Stimulated activated CD8-positive, alpha-beta memory T cell treated with anti-CD3 and anti-CD28 coated beads, Interleukin-12 subunit alpha, Interleukin-12 subunit beta, amount 100 ng/mL, for 4 hours (primary cell): ENCODE measurements around the gene PLCB4.
"Not testable (repeated sequence)": the region's sequence is repeated elsewhere in the genome, so short reads cannot be mapped to it uniquely, and the experiment has no call there.

Experiments
- DNase-seq: peaks from one replicate; pipeline ENCODE4 v3.0.0-alpha.2; 2020; ENCODE audit warnings: low read depth

PLCB4 gene

DNA sequence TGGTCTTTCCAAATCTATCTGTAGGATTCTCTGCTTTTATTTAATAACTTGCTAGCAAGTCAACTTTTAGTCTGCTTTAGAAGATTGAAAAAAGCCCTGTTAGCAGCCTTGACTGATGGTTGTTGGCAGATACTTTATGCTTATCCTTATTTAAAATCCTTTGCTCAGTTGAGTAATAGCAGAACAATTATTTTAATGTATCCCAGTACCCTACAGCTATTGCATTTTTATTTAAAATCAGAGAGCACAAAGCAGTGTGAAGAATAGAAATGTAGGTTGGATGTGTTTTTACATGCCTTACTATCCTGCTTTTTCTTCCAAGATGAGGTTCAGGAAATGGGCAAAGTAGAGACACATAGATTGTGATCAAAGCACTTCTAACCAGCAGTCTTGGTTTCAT lies 298.4 kb downstream of the PLCB4 start:
- no peak for DNase-seq

DNA sequence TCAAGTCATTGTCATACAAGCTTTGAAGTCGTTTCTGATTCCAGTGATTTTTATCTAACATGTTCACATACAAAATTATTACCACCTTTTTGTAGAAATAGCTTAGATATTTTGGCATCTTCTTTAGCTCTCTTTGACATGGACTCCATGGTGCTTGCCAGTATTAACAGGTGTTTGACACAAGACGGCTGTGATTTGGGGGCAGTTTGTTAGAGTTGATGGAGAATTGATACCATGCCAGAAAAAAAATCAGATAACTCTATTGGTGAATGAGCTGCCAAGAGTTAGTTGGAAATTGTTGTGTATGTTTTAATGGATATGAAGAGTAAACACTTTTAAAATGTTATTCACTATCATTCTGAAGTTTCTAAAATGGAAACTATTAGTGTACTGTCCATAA lies 298.9 kb downstream of the PLCB4 start:
- DNase-seq, result no peak

DNA sequence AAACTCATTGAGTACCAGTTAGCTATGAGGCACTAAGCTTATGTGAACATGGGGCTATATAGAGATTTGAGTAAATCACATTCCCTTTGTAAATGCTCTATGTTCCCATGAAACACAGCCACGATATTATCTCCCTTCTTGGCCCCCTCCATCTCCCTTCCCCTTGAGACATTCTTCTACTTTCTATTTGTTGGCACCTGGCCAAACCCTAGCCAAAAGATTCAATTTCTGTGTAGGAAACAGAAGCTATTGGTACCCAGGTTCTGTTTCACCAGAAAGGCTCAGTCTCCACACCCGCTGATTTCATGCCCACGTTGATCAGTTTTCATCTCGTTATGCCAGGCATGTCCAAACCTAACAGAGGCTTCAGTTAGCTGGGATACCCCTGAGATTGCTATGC lies 300.0 kb downstream of the PLCB4 start:
- DNase-seq, result no peak

DNA sequence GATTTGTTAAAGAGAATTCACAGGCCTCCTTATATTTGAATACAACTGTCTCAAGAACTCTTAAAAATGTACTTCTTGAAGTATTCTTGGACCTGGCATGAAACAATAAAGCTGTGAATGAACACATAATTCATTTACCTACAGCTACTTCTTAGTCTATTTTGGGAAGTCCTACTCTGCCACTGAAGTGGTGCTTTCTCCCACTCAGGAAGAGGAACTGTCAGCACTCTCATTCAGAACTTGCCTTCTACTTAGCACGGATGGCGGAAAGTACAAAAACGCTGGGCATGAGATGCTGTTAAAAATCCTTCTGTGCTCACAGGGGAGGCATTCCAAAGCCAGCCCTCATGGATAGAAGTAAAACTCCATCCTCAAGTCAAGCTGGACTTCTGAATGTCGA lies 300.7 kb downstream of the PLCB4 start:
- DNase-seq, result no peak

DNA sequence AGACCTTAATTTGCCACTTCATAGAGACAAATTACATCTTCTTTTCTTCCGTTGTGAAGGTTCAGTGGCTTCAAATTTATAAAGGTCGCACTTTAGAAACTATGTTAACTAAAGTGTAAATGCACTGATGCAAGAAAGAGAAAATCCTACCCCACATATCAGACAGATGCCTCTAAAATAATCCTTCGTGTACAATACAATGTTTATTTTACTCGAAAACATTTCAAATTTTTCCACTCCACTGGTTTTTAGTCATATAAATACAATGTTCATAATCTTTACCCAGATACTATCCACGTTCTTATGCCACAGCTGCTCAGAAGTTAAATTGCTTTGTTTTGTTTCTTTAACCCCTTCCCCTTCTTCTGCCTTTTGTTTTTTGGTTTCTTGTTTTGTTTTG lies 305.2 kb downstream of the PLCB4 start:
- DNase-seq, result no peak

DNA sequence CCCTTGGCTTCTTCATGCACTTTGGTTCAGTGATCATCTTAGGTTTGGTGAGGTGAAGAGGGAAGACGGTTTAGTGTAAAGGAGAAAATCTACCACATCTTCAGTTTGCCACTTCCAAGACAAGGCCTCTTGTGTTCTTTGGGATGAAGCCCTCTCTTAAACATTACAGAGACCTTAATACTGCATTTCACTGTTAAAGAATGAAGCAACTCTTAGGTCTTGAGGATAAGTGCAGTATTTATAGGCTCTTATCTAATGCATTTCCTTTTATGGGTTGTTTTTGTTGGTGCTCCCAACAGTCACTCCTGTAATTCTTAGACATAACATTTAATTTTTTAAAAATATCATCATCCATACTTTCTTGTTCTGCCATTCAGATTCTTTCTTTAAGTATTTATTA lies 305.6 kb downstream of the PLCB4 start:
- DNase-seq, result no peak

DNA sequence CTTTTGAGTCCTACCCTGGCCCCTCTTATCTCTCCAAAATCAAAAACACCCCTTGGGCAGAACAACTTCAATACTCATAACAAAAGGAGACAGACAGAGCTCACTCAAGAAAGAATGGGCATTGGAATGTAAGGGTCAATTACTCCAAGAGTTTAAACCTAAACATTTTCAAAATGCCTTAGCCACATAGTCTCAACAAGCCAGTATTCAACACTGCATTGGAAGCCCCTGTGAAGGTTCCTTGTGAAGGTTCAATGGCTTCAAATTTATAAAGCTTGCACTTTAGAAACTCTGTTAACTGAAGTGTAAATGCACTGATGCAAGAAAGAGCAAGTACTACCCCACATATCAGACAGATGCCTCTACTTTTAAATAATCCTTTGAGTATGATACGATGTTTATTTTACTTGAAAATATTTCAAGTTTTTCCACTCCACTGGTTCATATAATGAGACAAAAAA lies 306.4 kb downstream of the PLCB4 start:
- no peak for DNase-seq

DNA sequence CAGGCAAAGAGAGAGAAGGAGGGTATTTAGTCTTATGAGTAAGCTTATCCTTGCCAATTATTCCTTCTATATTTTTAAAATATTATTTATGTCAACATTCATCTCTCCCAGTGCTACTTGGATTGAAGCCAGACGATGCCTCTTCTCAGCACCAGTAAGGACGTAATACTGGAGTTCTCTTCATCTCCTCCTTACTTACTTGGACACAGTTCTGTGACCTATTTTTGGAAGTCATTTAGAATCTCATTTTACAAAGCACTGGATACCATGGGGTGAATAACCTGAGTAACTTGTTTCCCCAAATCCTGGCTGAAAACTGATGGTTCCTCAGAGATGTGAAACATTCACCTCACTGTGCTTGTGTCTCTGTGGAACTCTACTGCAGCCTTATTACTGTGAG lies 308.1 kb downstream of the PLCB4 start:
- DNase-seq, result no peak

DNA sequence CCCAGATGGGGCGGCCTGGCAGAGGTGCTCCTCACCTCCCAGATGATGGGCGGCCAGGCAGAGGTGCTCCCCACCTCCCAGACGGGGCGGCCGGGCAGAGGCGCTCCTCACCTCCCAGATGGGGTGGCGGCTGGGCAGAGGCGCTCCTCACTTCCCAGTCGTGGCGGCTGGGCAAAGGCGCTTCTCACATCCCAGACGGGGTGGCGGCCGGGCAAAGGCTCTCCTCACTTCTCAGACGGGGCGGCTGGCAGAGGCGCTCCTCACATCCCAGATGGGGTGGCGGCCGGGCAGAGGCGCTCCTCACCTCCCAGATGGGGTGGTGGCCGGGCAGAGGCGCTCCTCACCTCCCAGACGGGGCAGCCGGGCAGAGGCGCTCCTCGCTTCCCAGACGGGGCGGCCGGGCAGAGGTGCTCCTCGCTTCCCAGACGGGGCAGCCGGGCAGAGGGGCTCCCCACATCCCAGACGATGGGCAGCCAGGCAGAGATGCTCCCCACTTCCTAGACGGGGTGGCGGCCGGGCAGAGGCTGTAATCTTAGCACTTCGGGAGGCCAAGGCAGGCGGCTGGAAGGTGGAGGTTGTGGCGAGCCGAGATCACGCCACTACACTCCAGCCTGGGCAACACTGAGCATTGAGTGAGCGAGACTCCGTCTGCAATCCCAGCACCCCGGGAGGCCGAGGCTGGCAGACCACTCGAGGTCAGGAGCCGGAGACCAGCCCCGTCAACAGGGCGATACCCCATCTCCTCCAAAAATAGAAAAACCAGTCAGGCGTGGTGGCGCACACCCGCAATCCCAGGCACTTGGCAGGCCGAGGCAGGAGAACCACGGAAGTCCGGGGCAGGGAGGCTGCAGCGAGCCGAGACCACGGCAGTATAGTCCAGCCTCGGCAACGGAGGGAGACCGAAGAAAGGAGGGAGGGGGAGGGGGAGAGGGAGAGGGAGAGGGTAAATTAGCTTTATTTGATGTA lies 316.7 kb downstream of the PLCB4 start:
- DNase-seq, result not testable (repeated sequence)

DNA sequence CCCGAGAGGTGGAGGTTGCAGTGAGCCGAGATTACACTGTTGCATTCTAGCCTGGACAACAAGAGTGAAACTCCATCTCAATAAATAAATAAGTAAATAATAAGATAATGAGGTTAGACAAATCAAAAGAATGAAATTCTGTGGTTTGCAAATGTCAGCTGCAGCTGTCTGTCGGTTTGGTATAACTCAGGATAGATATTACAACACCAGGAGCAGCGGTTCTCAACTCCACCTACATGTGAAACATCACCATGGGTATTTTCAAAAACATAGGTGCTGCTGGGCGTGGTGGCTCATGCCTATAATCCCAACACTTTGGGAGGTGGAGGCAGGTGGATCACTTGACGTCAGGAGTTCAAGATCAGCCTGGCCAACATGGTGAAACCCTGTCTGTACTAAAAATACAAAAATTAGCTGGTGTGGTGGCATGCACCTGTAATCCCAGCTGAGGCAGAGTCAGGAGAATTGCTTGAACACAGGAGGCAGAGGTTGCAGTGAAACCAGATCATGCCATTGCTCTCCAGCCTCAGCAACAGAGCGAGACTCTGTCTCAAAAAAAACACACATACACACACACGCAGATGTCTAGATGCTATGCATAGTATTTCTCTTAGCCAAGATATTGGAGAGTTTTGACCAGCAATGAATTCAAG lies 319.4 kb downstream of the PLCB4 start:
- no peak for DNase-seq

DNA sequence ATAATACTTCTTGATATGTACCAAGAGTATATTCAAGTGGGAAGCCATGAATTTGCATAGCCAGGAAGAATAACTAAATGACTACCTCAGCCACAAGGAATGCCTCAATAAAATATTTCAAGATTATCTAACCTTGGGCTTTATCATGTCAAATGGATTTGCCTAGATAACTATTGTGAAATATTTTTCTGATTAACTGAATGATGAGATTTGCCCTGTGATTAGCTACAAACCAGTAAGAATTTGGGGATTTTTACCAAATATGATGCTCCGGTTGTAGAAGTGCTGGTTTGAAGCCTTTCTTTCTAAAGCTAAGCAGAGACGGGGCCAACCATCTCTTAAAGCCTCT lies 319.9 kb downstream of the PLCB4 start:
- DNase-seq, result no peak

DNA sequence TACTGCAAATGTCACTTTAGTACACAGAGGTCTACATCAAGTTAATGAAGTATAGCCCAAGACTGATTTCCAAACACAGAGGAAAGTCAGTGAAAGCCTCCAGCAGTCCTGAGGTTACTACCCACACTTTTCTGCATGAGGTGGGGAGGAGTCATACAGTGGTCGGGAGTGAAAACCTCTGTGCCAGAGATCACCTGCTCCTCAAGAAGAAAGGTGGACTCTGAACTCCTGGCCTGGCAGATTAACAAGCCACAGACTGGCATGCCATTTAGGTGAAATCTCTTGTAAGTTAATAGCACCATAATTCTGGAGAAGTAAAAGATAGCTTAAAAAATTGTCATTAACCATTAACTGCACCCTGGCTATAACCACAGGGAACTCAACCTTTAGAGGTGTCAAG lies 320.5 kb downstream of the PLCB4 start:
- DNase-seq, result no peak

DNA sequence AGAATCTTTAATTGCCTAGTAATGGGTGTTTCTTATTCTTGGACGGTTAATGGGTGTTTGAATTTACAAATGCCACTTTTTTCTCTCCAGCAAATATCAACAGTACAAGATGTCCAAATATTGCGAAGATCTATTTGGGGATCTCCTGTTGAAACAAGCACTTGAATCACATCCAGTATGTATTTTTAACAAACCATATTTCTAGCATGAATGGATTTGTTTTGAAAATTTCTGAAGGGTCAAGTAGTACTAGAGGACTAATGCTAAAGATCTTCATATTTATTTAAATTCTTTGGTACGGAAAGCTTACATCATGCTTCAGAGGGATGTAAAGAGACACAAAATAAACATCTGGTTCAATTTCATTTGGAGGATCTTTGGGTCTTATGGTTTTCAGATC lies 321.6 kb downstream of the PLCB4 start:
- DNase-seq, result no peak

DNA sequence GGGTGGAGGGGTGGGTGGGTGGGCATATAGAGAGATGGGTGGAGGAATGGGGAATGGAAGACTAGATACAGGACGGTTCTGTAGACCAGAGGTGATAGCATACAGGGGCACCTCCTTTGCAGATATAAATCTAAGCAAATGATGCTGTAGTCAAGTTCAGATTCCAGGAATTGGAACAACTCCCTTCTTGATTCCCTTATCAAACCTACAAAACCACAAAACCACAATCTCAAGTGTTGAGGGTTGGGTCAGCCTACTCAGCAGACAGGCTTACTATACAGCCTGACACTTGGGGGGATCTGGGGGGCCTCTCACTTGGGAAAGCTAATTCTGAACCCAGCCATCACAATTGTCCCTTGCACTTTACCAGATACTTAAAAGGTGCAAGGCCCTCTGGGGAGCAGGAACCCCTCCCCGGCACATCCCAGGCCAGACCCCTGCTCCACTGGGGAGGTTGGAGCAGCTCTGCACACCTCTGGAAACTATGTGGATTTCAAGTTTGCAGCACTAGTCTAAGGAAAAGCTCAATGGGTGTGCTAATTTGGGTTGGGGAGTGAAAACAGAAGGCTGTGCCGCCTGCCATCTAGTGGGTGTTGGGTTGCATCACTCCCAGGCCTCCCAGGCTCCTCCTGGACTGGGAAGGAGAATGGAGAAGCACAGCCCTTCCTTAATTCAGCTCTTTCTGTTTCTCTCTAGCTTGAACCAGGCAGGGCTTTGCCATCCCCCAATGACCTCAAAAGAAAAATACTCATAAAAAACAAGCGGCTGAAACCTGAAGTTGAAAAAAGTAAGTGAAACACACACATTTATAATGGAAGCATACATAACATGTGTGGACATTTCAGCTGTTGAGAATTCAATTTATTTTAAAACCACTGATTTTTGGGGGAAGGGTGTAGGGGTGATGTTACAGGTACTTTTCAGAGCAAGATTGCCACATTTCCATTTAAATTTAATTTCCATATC lies 324.3 kb downstream of the PLCB4 start:
- DNase-seq, result no peak

DNA sequence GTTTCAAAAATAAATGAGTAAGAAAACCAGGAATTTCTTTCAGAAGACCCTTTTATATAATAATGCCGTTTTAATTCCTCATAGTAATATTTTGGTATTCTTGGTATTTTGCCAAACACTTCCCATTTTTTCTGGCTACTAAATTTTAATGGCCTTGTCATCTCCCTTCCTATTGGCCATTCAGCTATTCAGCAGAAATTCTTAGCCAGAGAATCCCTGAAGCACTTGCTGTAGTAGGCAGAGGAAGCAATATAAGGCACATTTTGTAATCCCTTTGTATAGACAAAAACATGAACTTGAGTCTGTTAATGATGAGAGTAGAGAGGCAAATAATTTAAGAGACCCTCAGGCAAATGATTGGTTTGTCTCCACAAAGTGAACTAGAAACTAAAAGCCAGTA lies 327.1 kb downstream of the PLCB4 start:
- DNase-seq, result no peak

DNA sequence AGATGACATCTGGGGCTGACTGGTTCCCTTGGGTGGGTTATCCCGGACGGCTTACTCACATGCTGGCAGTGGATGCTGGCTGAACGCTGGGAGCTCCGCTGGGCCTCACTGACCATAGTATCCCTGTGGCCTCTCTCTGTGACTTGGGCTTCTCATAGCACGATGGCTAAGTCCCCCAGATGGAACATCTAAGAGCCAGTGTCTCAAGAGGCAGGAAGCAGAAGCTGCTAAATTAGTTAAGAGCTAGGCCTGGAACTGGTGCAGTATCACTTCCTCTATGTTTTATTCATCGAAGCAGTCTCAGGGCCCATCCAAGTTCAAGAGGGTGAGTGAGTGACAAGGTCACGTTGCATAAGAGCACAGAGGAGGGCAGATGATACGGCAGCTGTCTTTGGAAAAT lies 329.0 kb downstream of the PLCB4 start:
- no peak for DNase-seq

DNA sequence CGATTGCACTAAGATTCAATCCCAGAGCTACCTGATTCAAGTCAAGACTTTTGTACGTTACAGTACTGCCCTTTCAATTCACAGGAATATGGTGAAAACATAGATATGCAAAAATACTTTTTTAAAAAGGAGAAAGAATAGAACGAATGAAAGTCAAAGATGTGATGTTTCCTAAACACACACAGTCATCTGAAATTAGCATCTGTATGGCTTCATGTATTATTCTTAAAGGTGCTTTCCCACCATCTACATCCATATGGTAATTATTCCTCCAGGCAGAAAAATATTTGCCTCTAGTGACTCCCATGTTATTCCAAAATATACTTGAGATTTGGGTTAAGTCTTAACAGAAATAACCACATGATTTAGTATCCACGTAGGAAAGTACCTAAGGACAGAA lies 330.0 kb downstream of the PLCB4 start:
- no peak for DNase-seq

DNA sequence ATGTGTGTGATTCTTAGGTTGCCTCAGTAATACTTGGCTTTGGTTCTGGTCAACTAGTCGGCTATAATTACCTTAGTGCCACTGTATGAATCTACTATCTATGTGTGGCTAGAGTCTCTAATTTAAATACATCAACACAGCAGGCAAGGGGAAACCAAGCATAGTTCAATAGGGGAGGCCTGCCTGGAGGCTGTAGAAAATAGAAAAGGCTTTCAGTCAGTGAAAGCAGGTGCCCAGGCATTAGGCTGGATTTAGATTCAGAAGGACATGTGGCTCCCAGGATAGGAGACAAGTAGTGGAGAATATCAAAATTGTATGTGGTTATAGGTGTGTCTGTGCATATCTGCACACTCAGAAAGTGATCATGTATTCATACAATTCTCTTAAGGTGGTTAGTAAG lies 330.4 kb downstream of the PLCB4 start:
- no peak for DNase-seq

DNA sequence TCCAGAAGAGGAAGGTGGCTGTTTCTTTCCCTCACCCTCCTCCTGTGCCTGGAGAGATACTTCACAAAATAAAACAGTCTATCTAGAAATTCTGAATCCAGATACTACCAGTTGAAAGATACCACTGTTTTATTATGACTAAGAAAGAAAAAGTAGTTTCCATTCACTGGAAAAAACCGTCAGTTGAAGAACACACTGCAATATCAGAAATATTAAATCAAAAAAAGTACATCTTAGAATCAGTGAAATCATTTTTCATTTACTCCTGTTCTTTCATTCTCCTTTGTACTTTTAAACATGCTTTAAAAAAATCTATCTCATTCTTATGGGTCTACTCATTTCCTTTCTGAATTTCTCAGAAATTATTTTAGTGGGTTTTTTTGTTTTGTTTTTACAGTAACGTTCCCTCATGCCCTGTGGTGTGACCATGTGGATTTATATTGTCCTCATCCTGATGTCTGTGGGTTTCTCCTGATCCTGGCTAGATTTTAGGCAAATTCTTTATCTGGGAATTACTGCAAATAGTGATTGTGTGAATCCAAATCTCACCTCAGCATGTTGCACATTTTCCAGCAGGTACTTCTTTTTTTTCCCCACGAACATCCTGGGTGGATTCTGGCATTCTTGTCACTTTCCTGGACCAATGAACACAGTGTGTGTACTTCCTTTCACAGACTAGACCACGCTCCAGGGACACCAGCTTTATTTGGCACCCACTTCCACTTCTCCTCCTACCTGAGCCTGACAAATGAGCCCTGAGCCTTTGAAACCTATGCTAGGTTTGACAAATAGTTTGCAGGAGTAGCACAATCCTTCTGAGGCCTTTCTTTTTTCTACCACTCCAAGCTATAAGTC lies 331.5 kb downstream of the PLCB4 start:
- no peak for DNase-seq

DNA sequence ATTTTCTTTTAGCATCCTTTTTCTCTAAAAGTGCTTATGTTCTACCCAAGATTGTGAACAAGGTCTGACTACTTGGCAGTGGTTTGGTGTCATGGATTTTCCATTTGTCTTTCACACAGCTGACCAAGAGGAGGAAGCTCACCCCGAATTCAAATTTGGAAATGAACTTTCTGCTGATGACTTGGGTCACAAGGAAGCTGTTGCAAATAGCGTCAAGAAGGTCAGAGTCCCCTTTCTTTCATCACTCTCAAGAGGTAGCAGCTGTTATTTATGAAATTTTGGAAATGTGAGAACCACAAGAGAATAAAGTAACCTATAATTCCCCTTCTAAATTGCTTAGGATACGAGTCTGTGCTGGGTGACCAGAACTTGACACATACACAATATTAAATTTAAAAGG lies 332.5 kb downstream of the PLCB4 start:
- no peak for DNase-seq

DNA sequence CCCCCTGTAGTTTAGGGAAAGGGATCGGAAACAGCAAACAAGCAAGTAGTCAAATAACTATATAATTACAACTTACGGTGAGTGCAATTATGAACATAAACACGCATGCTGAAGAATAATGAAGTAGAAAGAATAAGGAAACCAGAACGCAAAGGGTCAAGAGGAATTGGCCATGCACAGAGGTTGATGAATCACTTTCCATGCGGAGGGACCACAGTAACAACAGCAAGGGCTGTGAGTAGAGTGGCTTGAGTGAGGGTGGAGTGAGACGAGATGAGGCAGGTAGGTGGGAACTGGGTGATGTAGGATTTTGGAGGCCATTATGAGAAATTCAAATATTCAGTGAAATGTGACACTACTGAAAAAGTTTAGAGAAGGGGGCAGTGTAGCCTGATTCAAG lies 333.3 kb downstream of the PLCB4 start:
- DNase-seq, result no peak

DNA sequence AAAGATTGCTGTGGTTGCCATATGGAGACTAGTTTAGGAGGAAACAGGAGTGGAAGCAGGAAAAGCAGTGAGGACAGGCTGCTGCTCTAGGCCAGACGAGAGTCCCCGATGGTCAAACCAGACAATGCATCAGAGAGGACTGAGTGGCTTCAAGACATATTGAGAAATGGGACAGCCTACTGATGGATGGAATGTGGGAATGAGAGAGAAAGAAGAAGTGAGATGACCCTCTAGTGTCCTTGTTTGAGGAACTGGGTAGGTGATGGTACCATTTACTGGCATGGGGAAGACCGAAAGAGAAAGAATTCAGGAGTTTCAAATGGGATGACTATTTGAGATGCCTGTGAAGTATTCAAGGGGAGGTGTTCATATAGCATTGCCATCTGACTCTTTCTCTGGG lies 333.7 kb downstream of the PLCB4 start:
- DNase-seq, result no peak
